Choroid plexus epithelial cell (primary cell): ENCODE results near the gene ZC2HC1C.

Experiments used
- DNase-seq: peaks from one replicate; pipeline ENCODE4 v3.0.0-alpha.2; 2010; ENCODE audit warnings: low read depth
- H3K4me3 ChIP-seq: 2 replicates; pipeline ENCODE4 v1.5.1; 2011; ENCODE audit warnings: low read depth, mild to moderate bottlenecking, control low read depth, low read length, moderate library complexity
- CTCF ChIP-seq: conservative IDR thresholded peaks from 2 replicates; pipeline ENCODE4 v1.5.1; 2011; ENCODE audit warnings: low read depth, mild to moderate bottlenecking, control low read depth, inconsistent platforms, low read length, moderate library complexity

ZC2HC1C gene

GRCh38 chr14:75069121-75069810 lies at the start of gene ZC2HC1C:
TSS of gene ZC2HC1C (plus strand) at chr14:75069641. CDS start at chr14:75070574, 933 bp downstream.
- peak; percentile 91 for DNase-seq
- no peak for TF ChIP-seq CTCF
- peak within 1 kb of the TSS; percentile 72 for H3K4me3 ChIP-seq

GRCh38 chr14:75022655-75023054 lies 46.8 kb upstream of the ZC2HC1C start:
- peak; percentile 66 for TF ChIP-seq CTCF
- H3K4me3 ChIP-seq = no peak overlapping the region
- peak; percentile 47 for DNase-seq

GRCh38 chr14:75023108-75023507 lies 46.3 kb upstream of the ZC2HC1C start:
- no peak overlapping the region for H3K4me3 ChIP-seq
- DNase-seq = peak; percentile 47
- TF ChIP-seq CTCF = no peak

GRCh38 chr14:75025082-75025481 lies 44.4 kb upstream of the ZC2HC1C start:
- DNase-seq = peak; percentile 62
- no peak for TF ChIP-seq CTCF

GRCh38 chr14:75025876-75026275 lies 43.6 kb upstream of the ZC2HC1C start:
- TF ChIP-seq CTCF = no peak

More at GRCh38 chr14:75025082-75025481, 44.4 kb upstream of the ZC2HC1C start:
- H3K4me3 ChIP-seq = no peak overlapping the region

GRCh38 chr14:75030147-75030546 lies 39.3 kb upstream of the ZC2HC1C start:
- H3K4me3 ChIP-seq = no peak overlapping the region
- no peak for TF ChIP-seq CTCF
- DNase-seq = no peak

More at GRCh38 chr14:75025876-75026275, 43.6 kb upstream of the ZC2HC1C start:
- H3K4me3 ChIP-seq = no peak overlapping the region
- no peak for DNase-seq

- no peak for TF ChIP-seq CTCF
- H3K4me3 ChIP-seq = no peak overlapping the region
- no peak for DNase-seq
Observed at GRCh38 chr14:75032939-75033338, 36.5 kb upstream of the ZC2HC1C start.
